Activated CD4-positive, alpha-beta T cell treated with anti-CD3 and anti-CD28 coated beads, Interleukin-2, amount 10 ng/mL, durations not matched to agents 24 days and 14 days (primary cell): ENCODE measurements around the gene ZC3H7A. TPM values are rescaled to one million over a fixed set of nuclear protein-coding genes. Genes with fewer than 3 reads are reported as not detected.

Source experiments
- DNase-seq: peaks from one replicate; pipeline ENCODE4 v3.0.0; 2022
- H3K27ac Mint-ChIP-seq: one replicate; pipeline ENCODE4 v1.8.0; 2022; ENCODE audit warnings: mild to moderate bottlenecking, mixed read lengths
- H3K27me3 Mint-ChIP-seq: one replicate; pipeline ENCODE4 v1.8.0; 2022; ENCODE audit warnings: mixed read lengths
- H3K36me3 Mint-ChIP-seq: one replicate; pipeline ENCODE4 v1.8.0; 2022; ENCODE audit warnings: low read depth, mild to moderate bottlenecking, mixed read lengths
- H3K4me1 Mint-ChIP-seq: one replicate; pipeline ENCODE4 v1.8.0; 2021; ENCODE audit warnings: mixed read lengths
- H3K4me3 Mint-ChIP-seq: one replicate; pipeline ENCODE4 v1.8.0; 2022; ENCODE audit warnings: mild to moderate bottlenecking, moderate library complexity, mixed read lengths
- H3K9me3 Mint-ChIP-seq: one replicate; pipeline ENCODE4 v1.8.0; 2021; ENCODE audit warnings: mixed read lengths
- intact Hi-C: fragments of 100-400 bp; cut with micrococcal nuclease; formaldehyde crosslinking; loops from one replicate; pipeline ENCODE4 v1.15.1; 2023
- total RNA-seq: library from RNA; stranded (reverse); gene quantifications from 2 replicates; pipeline ENCODE4 v1.2.3, GENCODE V29; 2022

ZC3H7A gene
- total RNA-seq, 1 donor from 2014 or later = 64.1 TPM

- Mint-ChIP-seq H3K27me3 (no peaks in the 10 kb centered on the region), H3K4me1 (peaks cover 35% of the 10 kb centered on the region), H3K27ac (peak overlapping the region; percentile 62), H3K36me3 (peaks cover 71% of the 10 kb centered on the region), H3K9me3 (no peaks in the 10 kb centered on the region), H3K4me3 (no peak overlapping the region)
- intact Hi-C loops = no loop called here
- no peak for DNase-seq
Observed at GRCh38 chr16:11727796-11728543, 69.1 kb downstream of the ZC3H7A start.

DNA sequence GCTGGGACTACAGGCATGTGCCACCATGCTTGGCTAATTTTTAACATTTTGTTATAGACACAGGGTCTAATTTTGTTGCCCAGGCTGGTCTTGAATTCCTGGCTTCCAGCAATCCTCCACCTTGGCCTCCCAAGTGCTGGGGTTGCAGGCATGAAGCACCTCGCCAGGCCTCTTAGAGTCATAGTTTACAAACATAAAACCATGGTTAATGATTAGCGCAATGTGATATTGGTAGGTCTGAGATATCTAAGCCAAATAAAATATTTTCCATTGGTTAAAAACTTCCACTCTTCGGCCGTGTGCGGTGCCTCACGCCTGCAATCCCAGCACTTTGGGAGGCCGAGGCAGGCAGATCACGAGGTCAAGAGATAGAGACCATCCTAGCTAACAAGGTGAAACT, 71.0 kb downstream of the ZC3H7A start:
- H3K27me3 Mint-ChIP-seq = no peaks in the 10 kb centered on the region
- intact Hi-C loops = no loop called here
- no peaks in the 10 kb centered on the region for H3K9me3 Mint-ChIP-seq
- H3K27ac Mint-ChIP-seq = no peak overlapping the region
- no peak for DNase-seq
- H3K4me1 Mint-ChIP-seq = peaks cover 31% of the 10 kb centered on the region
- H3K36me3 Mint-ChIP-seq = peaks cover 66% of the 10 kb centered on the region
- H3K4me3 Mint-ChIP-seq = no peak overlapping the region

- intact Hi-C loops = no loop called here
- DNase-seq = no peak
- no peaks in the 10 kb centered on the region for H3K9me3 Mint-ChIP-seq
- H3K27ac Mint-ChIP-seq = no peak overlapping the region
- peaks cover 66% of the 10 kb centered on the region for H3K36me3 Mint-ChIP-seq
- H3K27me3 Mint-ChIP-seq = no peaks in the 10 kb centered on the region
- H3K4me1 Mint-ChIP-seq = peaks cover 31% of the 10 kb centered on the region
- no peak overlapping the region for H3K4me3 Mint-ChIP-seq
Observed at GRCh38 chr16:11725457-11725856, 71.6 kb downstream of the ZC3H7A start.

DNA sequence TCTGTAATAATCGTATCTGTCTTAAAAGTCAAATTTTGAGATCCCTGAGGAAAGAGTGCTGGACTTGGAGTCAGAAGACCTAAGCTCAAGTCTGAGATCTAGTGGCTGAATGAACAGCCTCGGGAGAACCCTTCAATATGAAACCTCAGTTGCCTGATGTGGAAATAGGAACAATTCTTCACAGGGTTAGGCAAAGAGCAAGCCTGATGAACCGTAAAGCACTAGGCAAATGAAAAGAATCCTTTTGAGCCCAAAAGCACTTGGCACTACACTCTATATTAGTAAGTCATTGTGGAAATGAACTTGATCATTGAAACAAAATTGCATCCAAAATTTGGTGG, 74.6 kb downstream of the ZC3H7A start:
- Mint-ChIP-seq H3K4me1 (peaks cover 14% of the 10 kb centered on the region), H3K27me3 (no peaks in the 10 kb centered on the region), H3K27ac (peak overlapping the region; percentile 32), H3K9me3 (no peaks in the 10 kb centered on the region), H3K36me3 (peaks cover 49% of the 10 kb centered on the region), H3K4me3 (no peak overlapping the region)
- intact Hi-C loops = no loop called here
- DNase-seq = no peak

- intact Hi-C loops = no loop called here
- Mint-ChIP-seq H3K9me3 (no peaks in the 10 kb centered on the region), H3K4me1 (peaks cover 11% of the 10 kb centered on the region), H3K27me3 (no peaks in the 10 kb centered on the region), H3K27ac (peak overlapping the region; percentile 32), H3K36me3 (peaks cover 47% of the 10 kb centered on the region), H3K4me3 (no peak overlapping the region)
- DNase-seq = no peak
Observed at GRCh38 chr16:11721781-11722467, 75.1 kb downstream of the ZC3H7A start.

- Mint-ChIP-seq H3K4me1 (peaks cover 11% of the 10 kb centered on the region), H3K27ac (peak overlapping the region; percentile 17), H3K27me3 (no peaks in the 10 kb centered on the region), H3K4me3 (no peak overlapping the region), H3K36me3 (peaks cover 46% of the 10 kb centered on the region), H3K9me3 (no peaks in the 10 kb centered on the region)
- no peak for DNase-seq
- intact Hi-C loops = no loop called here
Observed at GRCh38 chr16:11719762-11720161, 77.3 kb downstream of the ZC3H7A start.

DNA sequence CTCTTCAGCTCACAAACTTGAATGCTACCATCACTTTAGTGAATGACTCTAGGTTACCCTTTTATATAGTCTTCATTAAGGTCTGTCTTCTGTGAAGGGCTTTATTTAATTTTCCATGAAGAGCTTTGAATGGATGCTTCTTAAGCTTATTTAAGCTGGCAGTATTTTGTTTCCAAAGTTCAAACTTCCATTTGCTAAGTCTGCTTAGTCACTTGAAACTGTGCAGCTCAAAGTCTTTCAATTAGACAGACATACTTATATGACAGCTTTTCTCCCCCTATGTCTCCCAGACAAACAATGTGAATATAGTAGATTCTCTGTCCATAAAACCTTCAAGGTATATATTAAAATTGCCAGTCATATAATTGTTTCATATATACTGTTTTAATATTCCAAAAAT, 77.9 kb downstream of the ZC3H7A start:
- no peak for DNase-seq
- no peaks in the 10 kb centered on the region for H3K27me3 Mint-ChIP-seq
- no peak overlapping the region for H3K27ac Mint-ChIP-seq
- no peaks in the 10 kb centered on the region for H3K9me3 Mint-ChIP-seq
- intact Hi-C loops = no loop called here
- H3K4me3 Mint-ChIP-seq = no peak overlapping the region
- peaks cover 11% of the 10 kb centered on the region for H3K4me1 Mint-ChIP-seq
- H3K36me3 Mint-ChIP-seq = peaks cover 45% of the 10 kb centered on the region

DNA sequence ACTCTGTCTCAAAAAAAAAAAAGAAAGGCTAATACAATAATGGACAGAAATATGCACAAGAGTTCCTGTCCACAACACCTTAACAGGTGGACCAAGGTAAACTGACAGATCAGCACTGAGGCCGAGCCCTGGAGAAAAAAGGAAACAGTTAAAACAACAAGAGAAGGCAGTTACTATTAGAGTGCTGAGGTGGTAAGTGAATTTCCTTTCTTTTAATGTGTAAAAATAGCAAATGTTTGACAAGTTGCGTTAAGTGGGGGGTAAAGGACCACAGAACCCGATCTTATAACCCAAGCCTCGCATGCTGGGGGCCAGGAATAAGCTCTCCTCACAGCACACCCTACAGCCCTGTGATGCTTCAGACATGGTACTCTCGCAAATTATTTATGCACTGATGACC, 79.2 kb downstream of the ZC3H7A start:
- Mint-ChIP-seq H3K4me3 (no peak overlapping the region), H3K36me3 (peaks cover 41% of the 10 kb centered on the region), H3K4me1 (peaks cover 9% of the 10 kb centered on the region), H3K27me3 (no peaks in the 10 kb centered on the region), H3K9me3 (no peaks in the 10 kb centered on the region), H3K27ac (no peak overlapping the region)
- DNase-seq = no peak
- intact Hi-C loops = no loop called here

DNA sequence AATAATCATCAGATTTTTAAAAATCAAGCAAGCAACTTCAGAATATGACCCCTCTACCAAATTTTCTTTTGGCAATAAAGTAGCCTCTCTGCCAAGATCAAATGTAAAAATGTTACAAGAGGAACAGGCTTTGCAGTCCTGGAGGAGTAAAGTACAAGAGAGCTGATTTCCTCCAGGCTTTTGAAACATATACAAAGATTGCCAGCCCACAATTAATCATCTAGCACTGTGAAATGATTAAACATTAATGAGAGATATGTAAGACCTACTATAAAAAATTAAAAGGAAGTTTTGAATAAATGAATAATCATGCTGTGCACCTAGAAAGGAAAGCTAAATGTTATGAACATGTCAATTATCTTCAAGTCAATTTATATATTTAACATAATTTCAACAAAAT, 80.7 kb downstream of the ZC3H7A start:
- no peak for DNase-seq
- Mint-ChIP-seq H3K4me1 (peaks cover 5% of the 10 kb centered on the region), H3K27me3 (no peaks in the 10 kb centered on the region), H3K9me3 (no peaks in the 10 kb centered on the region), H3K36me3 (peaks cover 39% of the 10 kb centered on the region), H3K27ac (no peak overlapping the region), H3K4me3 (no peak overlapping the region)
- intact Hi-C loops = no loop called here

DNA sequence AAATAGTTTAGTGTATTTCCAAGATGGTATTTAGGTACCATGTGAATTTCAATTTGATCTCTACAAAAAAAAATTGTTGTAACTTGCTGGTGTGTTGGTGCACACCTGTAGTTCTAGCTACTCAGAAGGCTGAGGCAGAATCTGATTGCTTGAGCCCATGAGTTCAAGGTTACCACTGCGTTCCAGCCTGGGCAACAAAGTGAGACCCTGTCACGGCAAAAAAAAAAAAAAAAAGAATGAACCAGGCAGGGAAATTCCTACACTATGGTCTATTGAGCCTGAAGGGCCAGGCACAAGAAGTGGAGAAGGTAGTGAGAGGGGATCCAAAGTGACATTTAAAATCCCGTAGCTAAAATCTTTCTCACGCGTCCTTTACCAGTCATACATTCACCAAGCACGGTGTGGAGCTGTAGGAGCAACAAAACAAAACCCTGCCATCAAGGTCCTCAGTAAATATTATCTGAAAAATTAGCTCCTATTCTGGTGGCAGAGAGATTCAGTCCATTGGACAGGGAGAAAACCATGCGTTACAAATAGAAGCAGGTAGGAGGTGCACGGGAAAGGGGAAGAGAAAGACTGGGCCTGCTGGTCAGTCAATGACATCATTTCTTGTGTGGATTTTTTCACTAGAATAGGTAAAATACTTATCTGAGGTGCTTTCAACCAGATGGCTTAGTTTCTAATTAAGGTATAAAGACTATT, 81.7 kb downstream of the ZC3H7A start:
- no peak overlapping the region for H3K27ac Mint-ChIP-seq
- no peaks in the 10 kb centered on the region for H3K9me3 Mint-ChIP-seq
- peaks cover 41% of the 10 kb centered on the region for H3K36me3 Mint-ChIP-seq
- H3K27me3 Mint-ChIP-seq = no peaks in the 10 kb centered on the region
- DNase-seq = no peak
- H3K4me1 Mint-ChIP-seq = peaks cover 5% of the 10 kb centered on the region
- intact Hi-C loops = loop anchor here (2.0 kb wide), 2 partner anchors 183 to 761 kb away; no protein-coding TSS in a partner anchor
- no peak overlapping the region for H3K4me3 Mint-ChIP-seq

GRCh38 chr16:11712122-11712521, 84.9 kb downstream of the ZC3H7A start:
- Mint-ChIP-seq H3K27me3 (no peaks in the 10 kb centered on the region), H3K36me3 (peaks cover 40% of the 10 kb centered on the region), H3K27ac (no peak overlapping the region), H3K4me3 (no peak overlapping the region), H3K4me1 (peaks cover 3% of the 10 kb centered on the region), H3K9me3 (no peaks in the 10 kb centered on the region)
- no peak for DNase-seq
- intact Hi-C loops = loop anchor here (5.0 kb wide), 1 partner anchor 315 kb away; no protein-coding TSS in a partner anchor

GRCh38 chr16:11711662-11712061, 85.4 kb downstream of the ZC3H7A start:
- DNase-seq = no peak
- Mint-ChIP-seq H3K4me3 (no peak overlapping the region), H3K36me3 (peaks cover 40% of the 10 kb centered on the region), H3K27me3 (no peaks in the 10 kb centered on the region), H3K27ac (no peak overlapping the region), H3K9me3 (no peaks in the 10 kb centered on the region), H3K4me1 (peaks cover 3% of the 10 kb centered on the region)
- intact Hi-C loops = loop anchor here (5.0 kb wide), 1 partner anchor 314 kb away; no protein-coding TSS in a partner anchor

- no peak for DNase-seq
- Mint-ChIP-seq H3K27me3 (no peaks in the 10 kb centered on the region), H3K9me3 (no peaks in the 10 kb centered on the region), H3K4me1 (peaks cover 7% of the 10 kb centered on the region), H3K4me3 (no peak overlapping the region), H3K36me3 (peaks cover 42% of the 10 kb centered on the region), H3K27ac (no peak overlapping the region)
- intact Hi-C loops = no loop called here
Observed at GRCh38 chr16:11708421-11708820, 88.6 kb downstream of the ZC3H7A start.

GRCh38 chr16:11707679-11708197, 89.3 kb downstream of the ZC3H7A start:
- Mint-ChIP-seq H3K9me3 (no peaks in the 10 kb centered on the region), H3K27me3 (no peaks in the 10 kb centered on the region), H3K36me3 (peaks cover 48% of the 10 kb centered on the region), H3K4me3 (no peak overlapping the region), H3K27ac (no peak overlapping the region), H3K4me1 (peaks cover 8% of the 10 kb centered on the region)
- intact Hi-C loops = no loop called here
- DNase-seq = no peak
